ENCODE data around the gene CTDSP2. TPM values are rescaled to one million over a fixed set of nuclear protein-coding genes. Genes with fewer than 3 reads are reported as not detected.

CTDSP2 gene
- polyA plus RNA-seq, 1 donor from 2014 or later = 44.6 TPM

GRCh38 chr12:57813111-57813970 is 33.2 kb downstream of the CTDSP2 start:
- no peaks in the 10 kb centered on the region for H3K27me3 Mint-ChIP-seq
- H3K4me3 Mint-ChIP-seq = no peak overlapping the region
- no peaks in the 10 kb centered on the region for H3K9me3 Mint-ChIP-seq
- H3K27ac Mint-ChIP-seq = no peak overlapping the region
- peaks cover 2% of the 10 kb centered on the region for H3K36me3 Mint-ChIP-seq
- H3K4me1 Mint-ChIP-seq = no peaks in the 10 kb centered on the region

GRCh38 chr12:57811028-57811755 is 35.3 kb downstream of the CTDSP2 start:
- Mint-ChIP-seq H3K4me3 (no peak overlapping the region), H3K27ac (peak overlapping the region in 1 of 3 donors; percentile 86), H3K27me3 (no peaks in the 10 kb centered on the region), H3K9me3 (no peaks in the 10 kb centered on the region), H3K36me3 (peaks cover 4% of the 10 kb centered on the region), H3K4me1 (no peaks in the 10 kb centered on the region)

- Mint-ChIP-seq H3K36me3 (peaks cover 4% of the 10 kb centered on the region), H3K27ac (no peak overlapping the region), H3K27me3 (no peaks in the 10 kb centered on the region), H3K4me3 (no peak overlapping the region), H3K9me3 (no peaks in the 10 kb centered on the region), H3K4me1 (no peaks in the 10 kb centered on the region)
Measured at GRCh38 chr12:57810450-57810849, 36.1 kb downstream of the CTDSP2 start.

- Mint-ChIP-seq H3K27me3 (no peaks in the 10 kb centered on the region), H3K4me1 (no peaks in the 10 kb centered on the region), H3K36me3 (peaks cover 4% of the 10 kb centered on the region), H3K27ac (no peak overlapping the region), H3K4me3 (no peak overlapping the region), H3K9me3 (no peaks in the 10 kb centered on the region)
Measured at GRCh38 chr12:57809425-57809824, 37.1 kb downstream of the CTDSP2 start.

GRCh38 chr12:57808351-57808750 is 38.2 kb downstream of the CTDSP2 start:
- Mint-ChIP-seq H3K27ac (no peak overlapping the region), H3K4me3 (no peak overlapping the region), H3K27me3 (no peaks in the 10 kb centered on the region), H3K36me3 (peaks cover 4% of the 10 kb centered on the region), H3K4me1 (no peaks in the 10 kb centered on the region), H3K9me3 (no peaks in the 10 kb centered on the region)

GRCh38 chr12:57807285-57807684 is 39.2 kb downstream of the CTDSP2 start:
- no peaks in the 10 kb centered on the region for H3K27me3 Mint-ChIP-seq
- H3K27ac Mint-ChIP-seq = no peak overlapping the region
- no peaks in the 10 kb centered on the region for H3K9me3 Mint-ChIP-seq
- no peak overlapping the region for H3K4me3 Mint-ChIP-seq
- peaks cover 4% of the 10 kb centered on the region for H3K36me3 Mint-ChIP-seq
- H3K4me1 Mint-ChIP-seq = no peaks in the 10 kb centered on the region

- H3K9me3 Mint-ChIP-seq = no peaks in the 10 kb centered on the region
- H3K4me1 Mint-ChIP-seq = no peaks in the 10 kb centered on the region
- H3K36me3 Mint-ChIP-seq = peaks cover 3% of the 10 kb centered on the region
- no peak overlapping the region for H3K27ac Mint-ChIP-seq
- no peak overlapping the region for H3K4me3 Mint-ChIP-seq
- no peaks in the 10 kb centered on the region for H3K27me3 Mint-ChIP-seq
Measured at GRCh38 chr12:57806677-57807076, 39.9 kb downstream of the CTDSP2 start.

GRCh38 chr12:57803319-57803893 is 43.1 kb downstream of the CTDSP2 start:
- Mint-ChIP-seq H3K4me1 (no peaks in the 10 kb centered on the region), H3K27ac (no peak overlapping the region), H3K27me3 (no peaks in the 10 kb centered on the region), H3K4me3 (no peak overlapping the region), H3K36me3 (peaks cover 2% of the 10 kb centered on the region), H3K9me3 (no peaks in the 10 kb centered on the region)

- no peak overlapping the region for H3K27ac Mint-ChIP-seq
- no peaks in the 10 kb centered on the region for H3K27me3 Mint-ChIP-seq
- H3K36me3 Mint-ChIP-seq = no peaks in the 10 kb centered on the region
- no peak overlapping the region for H3K4me3 Mint-ChIP-seq
- no peaks in the 10 kb centered on the region for H3K9me3 Mint-ChIP-seq
- H3K4me1 Mint-ChIP-seq = no peaks in the 10 kb centered on the region
Measured at GRCh38 chr12:57802607-57803006, 43.9 kb downstream of the CTDSP2 start.

GRCh38 chr12:57800965-57801364 is 45.6 kb downstream of the CTDSP2 start:
- no peak overlapping the region for H3K27ac Mint-ChIP-seq
- no peaks in the 10 kb centered on the region for H3K27me3 Mint-ChIP-seq
- no peaks in the 10 kb centered on the region for H3K36me3 Mint-ChIP-seq
- H3K4me3 Mint-ChIP-seq = no peak overlapping the region
- no peaks in the 10 kb centered on the region for H3K4me1 Mint-ChIP-seq
- no peaks in the 10 kb centered on the region for H3K9me3 Mint-ChIP-seq

GRCh38 chr12:57797933-57798332 is 48.6 kb downstream of the CTDSP2 start:
- H3K4me3 Mint-ChIP-seq = no peak overlapping the region
- peak overlapping the region in 1 of 3 donors; percentile 27 for H3K27ac Mint-ChIP-seq
- H3K27me3 Mint-ChIP-seq = no peaks in the 10 kb centered on the region
- H3K4me1 Mint-ChIP-seq = no peaks in the 10 kb centered on the region
- no peaks in the 10 kb centered on the region for H3K36me3 Mint-ChIP-seq
- H3K9me3 Mint-ChIP-seq = no peaks in the 10 kb centered on the region

GRCh38 chr12:57796996-57797395 is 49.5 kb downstream of the CTDSP2 start:
- no peak overlapping the region for H3K27ac Mint-ChIP-seq

GRCh38 chr12:57795354-57795753 is 51.2 kb downstream of the CTDSP2 start:
- H3K4me3 Mint-ChIP-seq = no peak overlapping the region
- no peaks in the 10 kb centered on the region for H3K4me1 Mint-ChIP-seq
- H3K27me3 Mint-ChIP-seq = no peaks in the 10 kb centered on the region
- H3K36me3 Mint-ChIP-seq = no peaks in the 10 kb centered on the region
- H3K27ac Mint-ChIP-seq = peak overlapping the region in 1 of 3 donors; percentile 73
- no peaks in the 10 kb centered on the region for H3K9me3 Mint-ChIP-seq

More at GRCh38 chr12:57796996-57797395, 49.5 kb downstream of the CTDSP2 start:
- Mint-ChIP-seq H3K36me3 (no peaks in the 10 kb centered on the region), H3K27me3 (no peaks in the 10 kb centered on the region), H3K9me3 (no peaks in the 10 kb centered on the region), H3K4me1 (no peaks in the 10 kb centered on the region), H3K4me3 (no peak overlapping the region)

- Mint-ChIP-seq H3K36me3 (no peaks in the 10 kb centered on the region), H3K27me3 (no peaks in the 10 kb centered on the region), H3K4me1 (peaks cover 0 to 1% (median 0%) of the 10 kb centered on the region in 3 donors), H3K4me3 (peak overlapping the region in 1 of 4 donors; percentile 55), H3K9me3 (no peaks in the 10 kb centered on the region), H3K27ac (peak overlapping the region in 1 of 3 donors; percentile 73)
Measured at GRCh38 chr12:57793920-57794319, 52.6 kb downstream of the CTDSP2 start.

- no peaks in the 10 kb centered on the region for H3K9me3 Mint-ChIP-seq
- peak overlapping the region in 1 of 3 donors; percentile 75 for H3K27ac Mint-ChIP-seq
- no peaks in the 10 kb centered on the region for H3K27me3 Mint-ChIP-seq
- H3K4me1 Mint-ChIP-seq = peaks cover 11 to 20% (median 11%) of the 10 kb centered on the region in 3 donors
- peaks cover 3% of the 10 kb centered on the region for H3K36me3 Mint-ChIP-seq
- peak overlapping the region; percentile 58 to 96 (median 73) for H3K4me3 Mint-ChIP-seq
Measured at GRCh38 chr12:57783861-57784260, 62.7 kb downstream of the CTDSP2 start.

All from IgD-negative memory B cell (primary cell).